OCI-LY3 (cell line): ENCODE measurements around the gene LGMN.
"Not testable (repeated sequence)": the region's sequence is repeated elsewhere in the genome, so short reads cannot be mapped to it uniquely, and the experiment has no call there.

ENCODE experiments used
- CTCF ChIP-seq: fragments of 200-600, 300-600 bp; sonication (generic); IDR thresholded peaks from 2 replicates; pipeline ENCODE4 v1.5.1; 2014; ENCODE audit warnings: antibody characterized with exemption, low read length, low read depth
- EZH2phosphoT487 ChIP-seq: fragments of 200-600 bp; shearing (Covaris generic); IDR thresholded peaks from 2 replicates; pipeline ENCODE4 v1.6.1; 2018; ENCODE audit warnings: antibody characterized with exemption, mixed run types, low read depth

- not testable (repeated sequence) for TF ChIP-seq CTCF, EZH2phosphoT487
Observed at GRCh38 chr14:92763666-92764631, 15.5 kb upstream of the LGMN start.
